ENCODE data around the gene NOL12.

DNA sequence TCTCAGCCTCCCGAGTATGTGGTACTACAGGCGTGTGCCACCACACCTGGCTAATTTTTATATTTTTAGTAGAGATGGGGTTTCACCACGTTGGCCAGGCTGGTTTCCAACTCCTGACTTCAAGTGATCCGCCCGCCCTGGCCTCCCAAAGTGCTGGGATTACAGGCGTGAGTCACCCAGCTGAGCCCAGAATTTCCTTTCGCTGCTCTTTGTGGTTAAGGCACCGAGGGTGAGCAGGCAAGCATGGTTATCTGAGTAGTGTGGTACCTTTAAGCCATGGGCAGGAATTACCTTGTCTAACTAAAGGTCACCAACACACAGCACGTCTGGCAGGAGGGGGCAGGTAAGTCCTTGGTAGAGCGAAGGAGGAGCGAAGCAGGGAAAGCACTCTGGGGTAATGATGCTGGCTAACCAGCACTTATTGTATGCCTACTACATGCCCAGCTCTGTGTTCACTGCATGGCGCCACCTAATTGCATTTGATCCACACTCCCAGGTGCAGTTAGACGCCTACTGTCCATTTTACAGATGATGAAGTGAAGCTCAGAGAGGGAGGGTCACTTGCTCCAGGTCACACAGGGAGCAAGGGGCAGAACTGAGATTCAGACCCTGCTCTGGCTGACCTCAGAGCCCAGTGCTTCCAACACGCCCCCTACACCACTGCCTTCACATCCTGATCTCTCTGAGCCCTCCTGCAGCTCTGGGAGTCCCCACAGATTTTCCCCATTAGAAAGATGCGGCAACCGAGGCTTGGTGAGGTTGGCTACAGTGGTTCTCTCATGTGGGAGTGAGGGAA is 56.4 kb downstream of the NOL12 start:
- TF ChIP-seq, protein P1, sequence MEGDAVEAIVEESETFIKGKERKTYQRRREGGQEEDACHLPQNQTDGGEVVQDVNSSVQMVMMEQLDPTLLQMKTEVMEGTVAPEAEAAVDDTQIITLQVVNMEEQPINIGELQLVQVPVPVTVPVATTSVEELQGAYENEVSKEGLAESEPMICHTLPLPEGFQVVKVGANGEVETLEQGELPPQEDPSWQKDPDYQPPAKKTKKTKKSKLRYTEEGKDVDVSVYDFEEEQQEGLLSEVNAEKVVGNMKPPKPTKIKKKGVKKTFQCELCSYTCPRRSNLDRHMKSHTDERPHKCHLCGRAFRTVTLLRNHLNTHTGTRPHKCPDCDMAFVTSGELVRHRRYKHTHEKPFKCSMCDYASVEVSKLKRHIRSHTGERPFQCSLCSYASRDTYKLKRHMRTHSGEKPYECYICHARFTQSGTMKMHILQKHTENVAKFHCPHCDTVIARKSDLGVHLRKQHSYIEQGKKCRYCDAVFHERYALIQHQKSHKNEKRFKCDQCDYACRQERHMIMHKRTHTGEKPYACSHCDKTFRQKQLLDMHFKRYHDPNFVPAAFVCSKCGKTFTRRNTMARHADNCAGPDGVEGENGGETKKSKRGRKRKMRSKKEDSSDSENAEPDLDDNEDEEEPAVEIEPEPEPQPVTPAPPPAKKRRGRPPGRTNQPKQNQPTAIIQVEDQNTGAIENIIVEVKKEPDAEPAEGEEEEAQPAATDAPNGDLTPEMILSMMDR (IDR thresholded peaks at IDR 0.05), result no peak
- TF ChIP-seq EZH2 (IDR thresholded peaks at IDR 0.05), result no peak

Data from neural progenitor cell (in vitro differentiated cells).